GM18507 (cell line): ENCODE data around the gene GRB2.
A peak's percentile ranks its signal among the peaks of the same experiment; 100 is the strongest.
"Not testable (repeated sequence)": the region's sequence is repeated elsewhere in the genome, so short reads cannot be mapped to it uniquely, and the experiment has no call there.

Source experiments
- DNase-seq: peaks from one replicate; pipeline ENCODE4 v3.0.0; 2011; ENCODE audit warnings: low read depth; ENCODE audit not compliant: insufficient read length; ENCODE audit errors: extremely low spot score
- FAIRE-seq: peaks from 2 replicates; lab custom pipeline; 2011; peaks lifted over from hg19 to GRCh38; lab: Jason Lieb, UNC

The GRB2 gene

DNA sequence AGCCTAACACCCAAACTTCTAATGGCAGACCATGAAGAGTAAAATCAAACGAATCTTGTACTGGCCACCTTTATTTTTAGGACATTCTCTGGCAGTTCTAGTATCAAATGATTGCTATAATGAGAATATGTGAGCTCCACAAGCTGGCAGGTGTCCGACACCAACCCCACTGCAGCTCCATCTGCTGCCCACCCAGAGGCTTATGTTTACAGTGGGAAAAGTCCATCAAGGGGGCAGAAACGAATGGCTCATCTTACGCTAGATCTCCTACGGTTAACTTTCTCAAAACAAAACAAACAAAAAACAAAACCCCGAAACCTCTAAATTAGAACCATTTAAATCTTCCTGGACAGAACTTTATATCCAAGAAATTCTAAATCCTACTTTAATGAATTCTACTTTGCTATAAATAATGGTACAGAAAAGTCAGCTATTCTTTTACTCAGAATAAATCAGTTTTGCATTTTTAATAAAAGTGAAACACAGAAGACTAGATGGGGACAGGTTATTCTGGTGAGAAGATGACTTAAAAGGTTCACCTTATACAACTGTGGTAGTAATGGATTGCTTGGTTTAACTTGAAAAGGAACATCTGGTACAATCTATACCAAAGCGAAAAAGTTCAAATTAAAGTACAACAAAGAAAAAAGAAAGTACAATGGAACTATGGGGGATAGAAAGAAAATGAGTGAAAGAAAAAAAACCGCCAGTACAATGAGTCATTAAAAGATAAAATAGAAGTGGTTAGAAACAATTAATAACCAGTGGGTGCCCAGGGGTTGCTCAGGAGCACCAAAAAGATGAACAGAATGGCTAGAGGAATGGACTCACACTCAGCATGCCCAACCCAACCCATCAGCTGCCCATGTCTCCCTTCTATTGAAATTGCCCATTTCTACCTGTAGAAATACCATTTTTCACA is 40.2 kb downstream of the GRB2 start:
- DNase-seq (no peak), FAIRE-seq (no peak)

DNA sequence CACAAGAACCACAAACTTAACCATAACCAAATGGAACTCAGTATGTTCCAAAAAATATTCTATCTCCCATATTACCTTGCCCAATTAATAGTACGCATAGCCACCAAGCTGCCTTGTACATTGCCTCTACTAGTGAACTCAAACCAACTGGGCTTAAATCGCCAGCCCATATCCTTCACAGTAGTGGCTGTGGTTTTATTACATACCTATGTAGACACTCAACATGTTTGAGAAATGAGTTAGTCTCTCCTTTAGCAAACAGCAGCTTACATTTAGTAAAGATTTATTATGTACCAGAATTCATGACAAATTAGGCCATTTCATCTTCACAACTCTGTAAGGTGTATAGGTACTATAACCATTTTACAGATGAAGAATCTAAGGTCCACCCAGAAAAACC is 41.4 kb downstream of the GRB2 start:
- DNase-seq (no peak), FAIRE-seq (no peak)

DNA sequence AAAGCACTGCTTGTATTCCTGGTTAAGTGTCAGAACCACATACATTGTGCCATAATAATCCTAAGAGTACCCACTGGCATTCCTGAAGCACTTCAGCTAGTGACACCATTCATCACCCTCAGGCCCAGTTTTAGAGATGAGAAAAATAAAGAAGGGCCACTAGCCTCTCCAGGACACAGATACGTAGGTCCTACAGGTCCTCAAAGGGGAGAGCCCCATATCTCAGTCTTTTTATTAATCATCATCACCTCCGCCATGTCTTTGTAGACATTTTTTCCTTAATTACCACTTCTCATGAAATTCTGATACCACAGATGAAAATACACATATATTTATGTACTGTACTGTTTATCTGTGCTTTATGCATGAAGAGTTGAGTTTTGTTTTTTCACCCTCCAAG is 43.5 kb downstream of the GRB2 start:
- FAIRE-seq (no peak), DNase-seq (no peak)

DNA sequence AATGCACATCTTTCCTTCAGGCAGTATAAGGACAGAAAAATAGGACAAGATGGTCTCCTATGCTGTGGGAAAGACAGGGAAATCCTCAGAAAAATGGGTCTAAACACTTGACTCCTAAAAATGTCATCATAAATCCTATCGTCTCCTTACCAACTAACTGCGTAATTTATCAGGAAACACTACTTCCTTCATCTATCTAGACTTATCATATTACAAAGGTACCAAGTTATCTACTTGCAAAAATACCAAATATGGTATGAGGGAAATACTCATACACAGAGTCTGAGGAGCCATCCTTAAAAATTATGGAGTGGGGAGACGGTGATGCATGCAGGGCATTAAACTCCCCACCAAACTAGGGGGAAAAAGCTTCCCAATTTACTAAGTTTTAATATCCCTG is 44.1 kb downstream of the GRB2 start:
- DNase-seq (no peak), FAIRE-seq (no peak)

DNA sequence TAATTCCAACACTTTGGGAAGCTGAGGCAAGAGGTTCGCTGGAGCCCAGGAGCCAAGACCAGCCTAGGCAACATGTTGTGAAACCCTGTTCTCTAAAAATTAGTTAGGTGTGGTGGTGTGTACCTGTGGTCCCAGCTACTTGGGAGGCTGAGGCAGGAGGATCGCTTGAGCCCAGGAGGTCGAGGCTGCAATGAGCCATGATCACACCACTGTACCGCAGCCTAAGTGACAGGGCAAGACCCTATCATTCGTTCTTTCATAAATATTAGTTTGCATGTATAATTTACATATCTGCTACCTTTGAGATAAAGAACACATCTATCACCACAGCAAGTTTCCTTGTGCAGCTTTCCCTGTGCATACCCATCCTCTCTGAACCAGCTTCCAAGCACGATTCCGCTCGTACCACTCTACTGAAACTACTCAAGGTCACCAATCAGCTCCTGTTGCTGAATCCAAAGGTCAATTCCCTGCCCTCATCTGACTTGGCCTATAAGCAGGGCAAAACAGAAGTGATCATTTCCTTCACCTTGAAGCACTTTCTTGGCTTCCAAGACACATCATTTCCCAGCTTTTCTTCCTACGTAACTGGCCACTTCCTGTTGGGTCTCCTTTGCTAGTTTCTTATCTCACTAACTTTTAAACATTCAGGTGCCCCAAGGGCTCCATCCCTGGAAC is 49.1 kb downstream of the GRB2 start:
- no peak for FAIRE-seq
- no peak for DNase-seq

DNA sequence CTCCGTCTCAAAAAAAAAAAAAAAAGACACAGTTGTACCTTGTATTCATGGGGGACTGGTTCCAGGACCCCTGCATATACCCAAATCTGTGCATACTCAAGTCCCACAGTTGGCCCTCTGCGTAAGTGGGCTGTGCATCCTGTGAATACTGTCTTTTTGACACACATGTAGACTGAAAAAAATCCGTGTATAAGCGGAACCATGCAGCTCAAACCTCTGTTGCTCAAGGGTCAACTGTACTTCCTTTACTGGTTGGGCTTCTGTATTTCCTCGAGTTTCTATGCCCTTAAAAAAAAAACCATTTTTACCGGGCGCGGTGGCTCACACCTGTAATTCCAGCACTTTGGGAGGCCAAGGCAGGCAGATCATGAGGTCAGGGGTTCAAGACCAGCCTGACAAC is 52.3 kb downstream of the GRB2 start:
- FAIRE-seq: peak; percentile 63

DNA sequence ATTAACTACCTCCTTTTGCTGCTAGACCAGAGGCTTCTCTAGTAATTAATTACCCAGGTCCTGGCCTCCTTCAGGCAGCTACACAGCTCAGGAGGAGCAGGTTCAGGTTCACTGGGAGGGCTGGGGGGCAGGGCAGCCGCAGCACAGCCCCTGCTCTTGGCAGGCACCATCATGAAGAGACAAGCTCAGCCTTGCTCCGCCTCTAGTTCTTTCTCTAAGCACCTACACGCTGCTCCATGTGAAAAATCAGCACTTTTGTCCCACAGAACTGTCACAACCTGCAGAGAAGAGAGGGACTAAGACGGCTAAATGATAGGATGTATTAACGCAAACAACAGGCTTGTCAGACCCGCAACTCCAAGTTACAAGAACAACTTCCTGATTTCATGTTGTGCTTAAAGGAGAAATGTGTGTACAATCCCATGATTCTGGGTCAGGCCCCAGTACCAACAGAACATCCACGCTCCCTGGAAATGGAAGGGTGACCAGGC is 53.4 kb downstream of the GRB2 start:
- FAIRE-seq: peak; percentile 85
- no peak for DNase-seq

More for the DNA sequence above, 52.3 kb downstream of the GRB2 start:
- DNase-seq: no peak

DNA sequence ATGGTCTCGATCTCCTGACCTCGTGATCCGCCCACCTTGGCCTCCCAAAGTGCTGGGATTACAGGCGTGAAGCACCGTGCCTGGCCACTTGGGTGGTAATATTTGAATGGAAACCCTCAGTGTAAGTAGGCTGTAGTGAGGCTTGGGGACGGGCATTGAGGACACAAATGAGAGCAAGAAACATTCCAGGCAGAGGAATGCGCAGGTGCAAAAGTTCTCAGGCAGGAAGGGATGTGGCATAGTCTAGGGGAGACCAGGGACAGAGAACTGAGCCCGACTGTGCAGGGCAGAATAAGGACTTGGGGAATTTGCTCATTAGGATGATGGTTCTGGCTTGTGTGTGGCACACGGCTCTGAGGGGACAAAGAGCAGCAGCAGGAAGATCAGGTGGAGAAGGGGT is 54.8 kb downstream of the GRB2 start:
- FAIRE-seq: no peak
- no peak for DNase-seq

DNA sequence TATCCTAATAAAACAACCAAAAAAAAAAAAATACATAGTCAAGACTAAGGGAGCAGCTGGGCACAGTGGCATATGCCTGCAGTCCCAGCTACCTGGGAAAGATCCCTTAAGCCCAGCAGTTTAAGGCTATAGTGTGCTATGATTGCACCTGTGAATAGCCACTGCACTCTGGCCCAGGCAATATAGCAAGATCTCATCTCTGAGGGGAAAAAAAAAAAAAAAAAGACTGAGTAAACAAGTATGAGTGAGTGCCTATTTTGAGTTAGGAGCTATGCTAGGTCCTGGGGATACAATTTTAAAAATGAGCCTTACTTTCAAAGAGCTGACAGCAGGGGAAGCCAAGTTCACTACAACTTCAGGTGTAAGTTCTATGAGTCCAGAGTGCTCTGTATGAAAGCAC is 55.4 kb downstream of the GRB2 start:
- FAIRE-seq (no peak), DNase-seq (no peak)

DNA sequence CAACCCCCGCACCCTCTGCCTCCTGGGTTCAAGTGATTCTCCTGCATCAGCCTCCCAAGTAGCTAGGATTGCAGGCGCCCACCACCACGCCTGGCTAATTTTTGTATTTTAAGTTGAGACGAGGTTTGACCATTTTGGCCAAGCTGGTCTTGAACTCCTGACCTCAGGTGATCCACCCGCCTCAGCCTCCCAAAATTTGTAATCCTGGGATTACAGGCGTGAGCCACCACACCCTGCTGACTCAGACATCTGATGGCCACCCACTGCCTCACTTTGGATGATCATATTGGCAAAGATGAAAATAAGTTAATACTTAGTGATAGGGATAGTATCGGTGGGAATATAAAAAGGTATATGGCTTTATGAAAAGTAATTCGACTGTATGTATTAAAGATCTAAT is 55.9 kb downstream of the GRB2 start:
- no peak for DNase-seq
- no peak for FAIRE-seq

DNA sequence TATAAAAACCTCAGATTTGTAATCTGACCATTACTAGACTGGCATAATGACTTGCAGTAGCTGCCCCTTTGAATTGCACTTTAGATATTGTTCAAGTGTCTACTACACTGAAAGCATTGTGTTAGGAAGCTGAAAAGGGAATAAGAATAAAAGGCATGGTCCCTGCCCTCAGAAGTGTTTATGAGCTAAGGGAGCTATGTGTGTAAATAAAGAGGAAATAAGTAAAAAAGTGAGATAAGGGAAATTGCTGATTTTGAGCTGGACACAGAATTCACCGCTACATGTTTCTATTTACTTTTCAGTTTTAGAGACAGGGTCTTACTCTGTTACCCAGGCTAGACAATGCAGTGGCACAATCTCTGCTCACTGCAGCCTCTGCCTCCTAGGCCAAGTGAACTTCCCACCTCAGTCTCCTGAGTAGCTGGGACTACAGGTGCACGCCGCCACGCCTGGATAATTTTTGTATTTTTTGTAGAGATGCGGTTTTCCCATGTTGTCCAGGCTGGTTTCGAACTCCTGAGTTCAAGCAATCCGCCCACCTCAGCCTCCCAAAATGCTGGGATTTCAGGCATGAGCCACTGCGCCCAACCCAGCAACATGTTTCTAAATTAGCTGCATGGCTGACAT is 57.0 kb downstream of the GRB2 start:
- DNase-seq: no peak
- FAIRE-seq: no peak

DNA sequence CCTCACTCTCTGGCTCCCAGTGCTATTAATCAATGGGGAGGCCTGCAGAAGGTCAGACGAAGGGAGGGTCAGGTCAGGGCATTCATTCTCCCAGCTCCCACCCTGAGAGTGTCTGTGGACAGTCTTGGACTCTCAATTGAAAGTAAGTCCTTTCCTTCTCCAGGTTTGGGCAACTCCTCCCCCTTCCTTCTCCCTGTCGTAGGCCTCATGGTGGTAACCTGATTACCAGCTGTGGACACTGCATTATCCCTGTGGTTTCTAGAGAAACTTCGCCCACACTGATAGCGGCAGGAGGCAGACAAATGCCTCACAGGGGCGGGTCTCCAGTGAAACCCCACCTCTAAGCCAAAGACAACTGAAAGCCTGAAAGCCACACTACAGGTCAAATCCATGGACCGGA is 58.6 kb downstream of the GRB2 start:
- FAIRE-seq: peak; percentile 79

DNA sequence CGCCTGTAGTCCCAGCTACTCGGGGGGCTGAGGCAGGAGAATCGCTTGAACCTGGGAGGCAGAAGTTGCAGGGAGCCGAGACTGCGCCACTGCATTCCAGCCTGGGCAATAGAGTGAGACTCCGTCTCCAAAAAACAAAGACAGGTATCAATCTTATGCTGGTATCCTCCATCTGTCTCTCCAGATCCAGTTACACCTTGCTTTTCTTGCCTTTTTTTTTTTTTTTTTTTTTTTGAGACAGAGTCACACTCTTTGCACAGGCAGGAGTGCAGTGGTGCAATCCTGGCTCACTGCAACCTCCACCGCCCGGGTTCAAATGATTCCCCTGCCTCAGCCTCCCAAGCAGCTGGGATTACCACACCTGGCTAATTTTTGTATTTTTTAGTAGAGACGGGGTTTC is 59.1 kb downstream of the GRB2 start:
- FAIRE-seq, DNase-seq: not testable (repeated sequence)

More for the DNA sequence above, 58.6 kb downstream of the GRB2 start:
- no peak for DNase-seq

DNA sequence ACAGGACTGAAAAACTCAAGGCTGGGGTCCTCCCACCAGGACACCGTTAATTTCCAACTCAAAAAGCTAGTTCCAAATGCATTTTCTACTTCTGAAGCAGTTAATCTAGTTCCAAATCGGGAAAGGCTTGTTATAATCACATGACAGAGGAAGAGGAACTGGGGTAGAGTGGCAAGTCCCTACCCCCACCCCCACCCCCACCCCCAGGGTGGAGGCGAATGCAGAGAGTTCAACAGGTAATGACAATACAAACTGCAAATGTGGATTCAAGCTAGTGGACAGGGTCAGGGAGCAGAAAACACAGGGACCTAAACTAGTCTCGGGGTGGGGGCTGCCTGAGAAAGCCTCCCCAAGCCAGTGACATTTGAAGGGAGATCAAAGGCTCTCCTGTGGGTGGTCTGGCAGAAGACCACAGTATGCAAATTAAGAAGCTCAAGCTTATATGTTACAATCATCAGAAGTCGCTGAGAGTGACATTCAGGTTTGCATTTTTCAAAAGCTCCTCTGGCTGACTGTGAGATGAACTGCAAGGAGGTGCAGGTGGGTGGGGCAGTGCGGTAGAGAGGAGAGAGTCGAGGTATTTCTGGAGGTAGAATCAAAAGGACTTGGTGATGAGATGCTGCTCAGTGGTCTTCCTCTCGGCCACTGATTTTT is 59.8 kb downstream of the GRB2 start:
- DNase-seq (no peak), FAIRE-seq (peak; percentile 94)

DNA sequence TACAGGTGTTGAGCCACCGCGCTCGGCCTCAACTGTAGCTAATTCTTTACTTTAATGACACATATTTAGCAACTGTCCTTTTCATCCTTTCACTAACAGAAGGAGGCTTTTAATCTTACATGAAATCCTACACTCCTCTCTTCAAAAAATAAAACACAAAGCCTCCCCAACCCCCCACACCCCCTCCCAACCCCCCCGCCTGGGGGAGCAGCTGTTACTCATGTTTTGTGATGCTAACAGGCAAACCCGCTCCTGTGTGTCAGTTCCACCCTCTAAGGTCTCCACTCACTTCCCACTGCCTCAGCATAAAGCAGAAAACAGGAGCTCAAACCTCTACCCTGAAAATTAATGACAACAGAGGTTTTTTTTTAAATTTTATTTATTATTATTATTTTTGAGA is 60.8 kb downstream of the GRB2 start:
- no peak for FAIRE-seq

DNA sequence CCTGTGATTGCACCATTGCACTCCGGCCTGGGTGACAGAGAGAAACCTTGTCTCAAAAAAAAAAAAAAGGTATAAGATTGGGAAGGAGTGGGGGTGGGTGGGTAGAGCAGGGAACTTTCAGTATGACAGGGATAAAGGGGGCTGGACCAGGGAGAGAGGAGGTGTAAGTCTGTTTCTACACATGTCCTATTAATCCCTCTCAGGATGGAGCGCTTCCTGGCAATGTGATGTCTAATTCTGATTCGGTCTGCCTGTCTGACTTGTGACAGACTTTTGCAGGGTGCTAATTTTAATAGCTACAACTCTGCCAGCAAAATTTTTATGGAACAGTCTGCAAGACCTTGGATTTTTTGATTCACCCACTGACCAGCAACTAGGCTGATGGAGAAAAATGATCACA is 62.5 kb downstream of the GRB2 start:
- peak; percentile 15 for FAIRE-seq
- DNase-seq: no peak

More for the DNA sequence above, 60.8 kb downstream of the GRB2 start:
- no peak for DNase-seq

DNA sequence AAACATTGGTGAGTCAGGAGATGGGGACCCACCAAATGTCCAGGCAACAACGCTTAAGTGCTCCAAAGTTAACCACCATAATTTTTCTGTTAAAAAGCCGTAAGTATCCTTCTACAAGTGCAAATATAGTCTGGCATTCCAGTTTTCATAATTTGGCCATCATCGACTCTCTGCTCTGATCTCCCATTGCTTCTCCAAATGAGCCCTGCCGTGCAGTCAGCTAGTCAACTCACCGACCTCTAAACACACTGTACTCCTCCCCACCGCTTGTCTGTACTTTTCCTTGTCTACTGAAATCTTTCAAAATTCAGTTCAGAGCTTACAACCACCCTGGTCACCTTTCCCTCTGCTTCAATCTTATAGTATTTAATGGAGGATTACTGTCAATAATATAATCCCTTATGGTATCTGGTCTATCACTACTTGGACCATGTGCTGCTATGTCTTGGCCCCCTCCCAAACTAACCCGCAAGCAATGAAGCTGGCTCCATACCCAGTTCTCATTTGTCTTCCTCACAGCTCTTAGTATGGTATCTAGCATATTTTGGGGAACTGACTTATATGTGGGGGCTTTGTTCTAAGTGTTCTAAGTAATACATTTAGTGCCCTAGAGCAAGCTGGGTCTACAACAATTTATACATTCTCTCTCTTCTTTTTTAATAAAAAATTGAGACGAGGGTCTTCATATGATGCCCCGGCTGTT is 63.5 kb downstream of the GRB2 start:
- DNase-seq (no peak), FAIRE-seq (no peak)

DNA sequence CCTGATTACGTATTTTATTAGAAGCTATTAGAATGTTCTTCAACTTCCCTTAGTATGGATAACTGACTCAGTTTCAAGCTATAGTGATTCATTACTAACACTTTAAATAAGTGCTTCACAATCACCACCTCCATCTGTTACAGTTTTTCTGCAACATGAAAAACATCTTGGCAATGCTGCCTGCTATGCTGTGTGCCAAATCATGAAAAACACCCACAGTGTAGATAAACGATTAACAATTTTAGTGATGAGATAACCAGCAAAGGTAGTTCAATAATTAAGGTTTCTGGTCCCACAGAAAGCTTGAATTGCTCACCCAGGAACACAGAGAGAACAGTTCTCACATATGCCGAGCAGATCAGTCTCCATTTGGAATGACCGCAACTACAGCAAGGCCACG is 64.8 kb downstream of the GRB2 start:
- DNase-seq (no peak), FAIRE-seq (peak; percentile 49)

DNA sequence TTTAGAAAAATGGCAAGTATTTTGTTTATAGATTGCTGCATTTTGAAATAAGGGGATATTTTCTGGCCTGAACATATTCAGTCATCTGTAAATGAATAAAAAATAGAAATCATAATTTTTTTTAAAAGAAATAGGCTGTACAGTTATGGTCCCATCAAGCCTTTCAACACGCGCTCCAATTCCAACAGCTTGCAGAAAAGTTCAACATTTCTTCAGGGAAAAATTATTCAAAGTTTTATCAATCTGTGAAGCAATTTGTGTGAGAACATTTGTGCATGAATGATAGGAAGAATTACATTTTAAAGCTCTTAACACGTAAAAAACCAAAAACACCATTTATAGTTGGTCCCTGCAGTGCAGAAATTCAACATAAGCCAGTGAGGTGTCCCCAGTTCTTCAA is 65.5 kb downstream of the GRB2 start:
- FAIRE-seq: no peak
- no peak for DNase-seq
